DND-41 (cell line): Measurements from ENCODE around the gene CLTB.

Source experiments
- ATAC-seq: fragments of 200-7000 bp; cut with Tn5 transposase; 3 replicates; pipeline ENCODE4 v1.9.1; 2021; ENCODE audit warnings: low read depth; ENCODE audit not compliant: insufficient read depth
- DNase-seq: peaks from one replicate; pipeline ENCODE4 v3.0.0-alpha.2; 2020
- H2AFZ ChIP-seq: 2 replicates; pipeline ENCODE4 v1.6.0; 2012; ENCODE audit warnings: low read depth, low read length
- H3K27ac ChIP-seq: 2 replicates; pipeline ENCODE4 v1.5.1; 2012; ENCODE audit warnings: low read length, inconsistent platforms
- H3K27me3 ChIP-seq: fragments of 200-600 bp; sonication (generic); 2 replicates; pipeline ENCODE4 v1.6.0; 2012; ENCODE audit warnings: low read length, mild to moderate bottlenecking, inconsistent platforms; ENCODE audit not compliant: insufficient read depth, poor library complexity
- H3K36me3 ChIP-seq: 2 replicates; pipeline ENCODE4 v1.5.1; 2012; ENCODE audit warnings: low read length, inconsistent platforms; ENCODE audit not compliant: insufficient read depth
- H3K4me1 ChIP-seq: 2 replicates; pipeline ENCODE4 v1.5.1; 2012; ENCODE audit warnings: mild to moderate bottlenecking, low read length; ENCODE audit not compliant: insufficient read depth
- H3K4me2 ChIP-seq: 2 replicates; pipeline ENCODE4 v1.6.0; 2012; ENCODE audit warnings: mild to moderate bottlenecking, moderate library complexity, low read length, inconsistent platforms; ENCODE audit not compliant: insufficient read depth
- H3K4me3 ChIP-seq, 2 experiments: fragments of 200-600 bp in 1 of 2; shearing (Covaris generic) in 1 of 2; 2 replicates each; pipeline ENCODE4 v1.5.1; 2012 to 2016; ENCODE audit warnings: inconsistent platforms in 2 of 2, low read length in 2 of 2, mild to moderate bottlenecking in 2 of 2, low read depth in 1 of 2, moderate library complexity in 1 of 2
- H3K79me2 ChIP-seq: 2 replicates; pipeline ENCODE4 v1.6.0; 2012; ENCODE audit warnings: low read length, inconsistent platforms; ENCODE audit not compliant: insufficient read depth
- H3K9ac ChIP-seq: 2 replicates; pipeline ENCODE4 v1.6.0; 2012; ENCODE audit warnings: low read depth, mild to moderate bottlenecking, inconsistent platforms, low read length, moderate library complexity
- H3K9me3 ChIP-seq: 2 replicates; pipeline ENCODE4 v1.5.1; 2012; ENCODE audit warnings: low read length, moderate library complexity, mild to moderate bottlenecking, inconsistent platforms; ENCODE audit not compliant: insufficient read depth, severe bottlenecking
- H4K20me1 ChIP-seq: 2 replicates; pipeline ENCODE4 v1.6.0; 2012; ENCODE audit warnings: low read length; ENCODE audit not compliant: insufficient read depth
- CTCF ChIP-seq: IDR thresholded peaks from 2 replicates; pipeline ENCODE4 v1.5.1; 2012; ENCODE audit warnings: borderline replicate concordance, low read length, moderate library complexity, mild to moderate bottlenecking; ENCODE audit not compliant: poor library complexity, severe bottlenecking; ENCODE audit errors: extremely low read depth
- EZH2 ChIP-seq: IDR thresholded peaks from 3 replicates; pipeline ENCODE4 v1.6.1; 2012; ENCODE audit warnings: borderline replicate concordance, low read depth, mild to moderate bottlenecking, moderate library complexity, low read length, inconsistent platforms; ENCODE audit not compliant: severe bottlenecking

CLTB gene

GRCh38 chr5:176426876-176427275 lies 10.5 kb upstream of the CLTB start:
- ATAC-seq = no peak
- no peaks in the 10 kb centered on the region for H4K20me1 ChIP-seq
- peaks cover 10% of the 10 kb centered on the region for H3K4me1 ChIP-seq
- no peak overlapping the region for H3K27ac ChIP-seq
- peaks cover 15% of the 10 kb centered on the region for H3K9me3 ChIP-seq
- no peak overlapping the region for H3K9ac ChIP-seq
- TF ChIP-seq CTCF (no peak), EZH2 (no peak)
- DNase-seq = no peak
- no peaks in the 10 kb centered on the region for H3K36me3 ChIP-seq
- no peak overlapping the region for H3K4me3 ChIP-seq
- no peak overlapping the region for H3K4me2 ChIP-seq
- H3K27me3 ChIP-seq = no peaks in the 10 kb centered on the region
- no peak overlapping the region for H2AFZ ChIP-seq
- H3K79me2 ChIP-seq = no peaks in the 10 kb centered on the region

GRCh38 chr5:176425791-176426190 lies 9.5 kb upstream of the CLTB start:
- Histone ChIP-seq H3K79me2 (no peaks in the 10 kb centered on the region), H2AFZ (no peak overlapping the region), H3K4me2 (no peak overlapping the region), H3K27me3 (no peaks in the 10 kb centered on the region), H3K4me1 (peaks cover 10% of the 10 kb centered on the region), H3K27ac (no peak overlapping the region), H3K4me3 (no peak overlapping the region), H3K36me3 (no peaks in the 10 kb centered on the region), H3K9ac (no peak overlapping the region), H3K9me3 (peaks cover 13% of the 10 kb centered on the region), H4K20me1 (no peaks in the 10 kb centered on the region)
- ATAC-seq = no peak
- no peak for DNase-seq
- TF ChIP-seq EZH2 (no peak), CTCF (no peak)

- Histone ChIP-seq H3K4me2 (no peak overlapping the region), H3K9ac (no peak overlapping the region), H3K4me3 (no peak overlapping the region), H4K20me1 (no peaks in the 10 kb centered on the region), H3K4me1 (peaks cover 4% of the 10 kb centered on the region), H3K27me3 (no peaks in the 10 kb centered on the region), H3K27ac (no peak overlapping the region), H3K36me3 (no peaks in the 10 kb centered on the region), H3K79me2 (no peaks in the 10 kb centered on the region), H2AFZ (no peak overlapping the region), H3K9me3 (peaks cover 13% of the 10 kb centered on the region)
- ATAC-seq (no peak), DNase-seq (no peak)
- TF ChIP-seq EZH2 (no peak), CTCF (no peak)
Measured at GRCh38 chr5:176425138-176425537, 8.8 kb upstream of the CLTB start.

GRCh38 chr5:176424181-176424580 lies 7.8 kb upstream of the CLTB start:
- DNase-seq (no peak), ATAC-seq (no peak)
- H3K9ac ChIP-seq = no peak overlapping the region
- H3K9me3 ChIP-seq = peaks cover 13% of the 10 kb centered on the region
- no peak overlapping the region for H3K27ac ChIP-seq
- H2AFZ ChIP-seq = no peak overlapping the region
- H3K27me3 ChIP-seq = no peaks in the 10 kb centered on the region
- no peak overlapping the region for H3K4me3 ChIP-seq
- no peaks in the 10 kb centered on the region for H4K20me1 ChIP-seq
- H3K79me2 ChIP-seq = no peaks in the 10 kb centered on the region
- no peak overlapping the region for H3K4me2 ChIP-seq
- H3K4me1 ChIP-seq = no peaks in the 10 kb centered on the region
- H3K36me3 ChIP-seq = no peaks in the 10 kb centered on the region
- no peak for TF ChIP-seq CTCF
- no peak for TF ChIP-seq EZH2
